GM23338 (cell line): ENCODE results near the gene RNF103. TPM values are rescaled to one million over a fixed set of nuclear protein-coding genes. Genes with fewer than 3 reads are reported as not detected.

Experiments
- ATAC-seq: fragments of 200-7000 bp; cut with Tn5 transposase; 3 replicates; pipeline ENCODE4 v1.9.1; 2020
- DNase-seq: peaks from one replicate; pipeline ENCODE4 v3.0.0-alpha.2; 2015; ENCODE audit warnings: low spot score
- H2AFZ ChIP-seq: fragments of 200-600 bp; sonication (generic); 2 replicates; pipeline ENCODE4 v1.8.0; 2016; ENCODE audit warnings: antibody characterized with exemption, mild to moderate bottlenecking, moderate library complexity
- H3F3A ChIP-seq: fragments of 200-600 bp; sonication (generic); replicated peaks from 2 replicates; pipeline ENCODE4 v1.8.0; 2017; ENCODE audit warnings: antibody characterized with exemption, mixed run types, low read depth
- H3K27ac ChIP-seq: fragments of 200-600 bp; sonication (generic); 2 replicates; pipeline ENCODE4 v1.6.1; 2016; ENCODE audit warnings: low read depth
- H3K27me3 ChIP-seq: fragments of 200-600 bp; sonication (generic); 2 replicates; pipeline ENCODE4 v1.8.0; 2016; ENCODE audit warnings: mild to moderate bottlenecking, mixed run types, moderate library complexity; ENCODE audit not compliant: insufficient read depth
- H3K36me3 ChIP-seq: fragments of 200-600 bp; sonication (generic); 2 replicates; pipeline ENCODE4 v1.8.0; 2016; ENCODE audit warnings: mild to moderate bottlenecking; ENCODE audit not compliant: insufficient read depth
- H3K4me1 ChIP-seq: fragments of 200-600 bp; sonication (generic); 2 replicates; pipeline ENCODE4 v1.8.0; 2016; ENCODE audit warnings: mild to moderate bottlenecking, moderate library complexity; ENCODE audit not compliant: insufficient read depth
- H3K4me2 ChIP-seq: fragments of 200-600 bp; sonication (generic); 2 replicates; pipeline ENCODE4 v1.7.1; 2017; ENCODE audit warnings: mixed run types
- H3K4me3 ChIP-seq: fragments of 200-600 bp; sonication (generic); 2 replicates; pipeline ENCODE4 v1.6.1; 2016; ENCODE audit warnings: mixed run types
- H3K79me2 ChIP-seq: fragments of 200-600 bp; sonication (generic); replicated peaks from 2 replicates; pipeline ENCODE4 v1.8.0; 2017; ENCODE audit warnings: mild to moderate bottlenecking; ENCODE audit not compliant: insufficient read depth
- H3K9me2 ChIP-seq: fragments of 200-600 bp; sonication (generic); 2 replicates; pipeline ENCODE4 v1.8.0; 2017; ENCODE audit not compliant: insufficient read depth
- H4K20me1 ChIP-seq: fragments of 200-600 bp; sonication (generic); replicated peaks from 2 replicates; pipeline ENCODE4 v1.8.0; 2017; ENCODE audit warnings: mild to moderate bottlenecking; ENCODE audit not compliant: insufficient read depth
- H3K27ac Mint-ChIP-seq: 2 replicates; pipeline ENCODE4 v1.8.0; 2020; ENCODE audit warnings: inconsistent platforms, mild to moderate bottlenecking, moderate library complexity, mixed read lengths
- H3K27me3 Mint-ChIP-seq: 3 replicates; pipeline ENCODE4 v1.8.0; 2022; ENCODE audit warnings: low read depth, mild to moderate bottlenecking, moderate library complexity, mixed read lengths, inconsistent platforms; ENCODE audit not compliant: insufficient read depth, poor library complexity
- H3K36me3 Mint-ChIP-seq: 3 replicates; pipeline ENCODE4 v1.8.0; 2021; ENCODE audit warnings: low read depth, mild to moderate bottlenecking, inconsistent platforms, moderate library complexity, mixed read lengths
- H3K4me1 Mint-ChIP-seq: 3 replicates; pipeline ENCODE4 v1.8.0; 2020; ENCODE audit warnings: mild to moderate bottlenecking, inconsistent platforms, mixed read lengths
- H3K4me3 Mint-ChIP-seq: 3 replicates; pipeline ENCODE4 v1.8.0; 2021; ENCODE audit warnings: moderate library complexity, mild to moderate bottlenecking, inconsistent platforms, mixed read lengths
- H3K9me3 Mint-ChIP-seq: 3 replicates; pipeline ENCODE4 v1.8.0; 2020; ENCODE audit warnings: moderate library complexity, mild to moderate bottlenecking, inconsistent platforms, mixed read lengths
- CREB1 ChIP-seq: fragments of 250-450 bp; sonication (Bioruptor Pico); IDR thresholded peaks from 2 replicates; pipeline ENCODE4 v1.5.0; 2020; ENCODE audit warnings: low read depth, mild to moderate bottlenecking, moderate library complexity
- CTCF ChIP-seq, 2 experiments: fragments of 200-600 bp in 1 of 2; sonication (generic) in 1 of 2; conservative IDR thresholded peaks; 2 replicates each; pipeline versions ENCODE4 v1.5.1 to v1.6.1; 2016 to 2017; ENCODE audit warnings: antibody characterized with exemption in 2 of 2, low read depth in 2 of 2, mild to moderate bottlenecking in 2 of 2, moderate library complexity in 1 of 2
- JUNB ChIP-seq: IDR thresholded peaks from one replicate; pipeline ENCODE4 v1.6.1; 2016; ENCODE audit warnings: antibody characterized with exemption; ENCODE audit not compliant: unreplicated experiment
- POLR2AphosphoS5 ChIP-seq: IDR thresholded peaks from 2 replicates; pipeline ENCODE4 v1.6.1; 2016; ENCODE audit warnings: antibody characterized with exemption, low read depth
- STAT1 ChIP-seq: IDR thresholded peaks from one replicate; pipeline ENCODE4 v1.6.1; 2016; ENCODE audit warnings: antibody characterized with exemption; ENCODE audit not compliant: unreplicated experiment
- ZNF331 ChIP-seq: fragments of 250-450 bp; sonication (Bioruptor Pico); IDR thresholded peaks from 2 replicates; pipeline ENCODE4 v1.5.0; 2020; ENCODE audit warnings: low read depth, mild to moderate bottlenecking, moderate library complexity
- ZNF462 ChIP-seq: fragments of 250-450 bp; sonication (Bioruptor Pico); IDR thresholded peaks from 2 replicates; pipeline ENCODE4 v1.5.0; 2020; ENCODE audit warnings: mild to moderate bottlenecking, moderate library complexity
- polyA plus RNA-seq: library from polyadenylated mRNA; unstranded; fragments of >200 nt; fragmentation: Nextera tagmentation; extraction: Ambion mirVana; gene quantifications from 2 replicates; pipeline ENCODE4 v1.2.1, GENCODE V29; 2016
- total RNA-seq: library from RNA; depleted of rRNA; stranded (reverse); fragments of >200 nt; shearing (Covaris generic); gene quantifications from 2 replicates; pipeline ENCODE4 v1.2.3, GENCODE V29; 2014
- TF ChIP-seq, protein P1 (sequence below): IDR thresholded peaks from one replicate; pipeline ENCODE4 v1.6.1; 2018; ENCODE audit warnings: antibody characterized with exemption; ENCODE audit not compliant: unreplicated experiment
- TF ChIP-seq, protein P2 (sequence below): IDR thresholded peaks from 2 replicates; pipeline ENCODE4 v1.6.1; 2016; ENCODE audit warnings: antibody characterized with exemption

The RNF103 gene
- total and polyA plus RNA-seq, 2 experiments from 2014 or later: 3.8 to 5.9 TPM

DNA sequence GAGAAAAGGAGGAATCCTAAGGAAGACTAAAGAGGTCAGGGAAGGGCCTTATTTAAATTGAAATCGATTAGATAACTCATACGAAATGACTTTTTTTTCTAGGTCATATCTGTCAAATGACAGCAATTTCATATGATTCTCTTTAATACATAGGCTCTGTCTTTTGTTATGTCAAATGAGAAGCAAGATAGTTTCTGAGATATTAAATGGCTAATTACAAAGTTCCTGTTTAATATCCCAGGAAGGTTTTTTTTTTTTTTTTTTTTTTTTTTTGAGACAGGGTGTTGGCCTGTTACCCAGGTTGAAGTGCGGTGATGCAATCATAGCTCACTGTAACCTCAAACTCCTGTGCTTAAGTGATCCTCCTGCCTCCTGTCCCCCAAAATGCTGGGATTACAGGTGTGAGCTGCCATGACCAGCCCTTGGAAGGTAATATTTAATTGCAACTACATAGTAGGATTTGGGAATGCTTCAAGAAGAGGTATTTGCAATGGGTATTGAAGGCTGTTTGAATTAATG, 48.4 kb upstream of the RNF103 start:
- H3K9me2 ChIP-seq: no peaks in the 10 kb centered on the region
- TF ChIP-seq CREB1 (CRISPR knock-in tag) (no peak), STAT1 (no peak), CTCF (conservative IDR thresholded peaks at IDR 0.05; ENCODE audit: low read depth in 2 of 2) (no peak), JUNB (no peak), ZNF331 (CRISPR knock-in tag) (no peak), ZNF462 (no peak), POLR2AphosphoS5 (no peak)
- TF ChIP-seq, protein P1, sequence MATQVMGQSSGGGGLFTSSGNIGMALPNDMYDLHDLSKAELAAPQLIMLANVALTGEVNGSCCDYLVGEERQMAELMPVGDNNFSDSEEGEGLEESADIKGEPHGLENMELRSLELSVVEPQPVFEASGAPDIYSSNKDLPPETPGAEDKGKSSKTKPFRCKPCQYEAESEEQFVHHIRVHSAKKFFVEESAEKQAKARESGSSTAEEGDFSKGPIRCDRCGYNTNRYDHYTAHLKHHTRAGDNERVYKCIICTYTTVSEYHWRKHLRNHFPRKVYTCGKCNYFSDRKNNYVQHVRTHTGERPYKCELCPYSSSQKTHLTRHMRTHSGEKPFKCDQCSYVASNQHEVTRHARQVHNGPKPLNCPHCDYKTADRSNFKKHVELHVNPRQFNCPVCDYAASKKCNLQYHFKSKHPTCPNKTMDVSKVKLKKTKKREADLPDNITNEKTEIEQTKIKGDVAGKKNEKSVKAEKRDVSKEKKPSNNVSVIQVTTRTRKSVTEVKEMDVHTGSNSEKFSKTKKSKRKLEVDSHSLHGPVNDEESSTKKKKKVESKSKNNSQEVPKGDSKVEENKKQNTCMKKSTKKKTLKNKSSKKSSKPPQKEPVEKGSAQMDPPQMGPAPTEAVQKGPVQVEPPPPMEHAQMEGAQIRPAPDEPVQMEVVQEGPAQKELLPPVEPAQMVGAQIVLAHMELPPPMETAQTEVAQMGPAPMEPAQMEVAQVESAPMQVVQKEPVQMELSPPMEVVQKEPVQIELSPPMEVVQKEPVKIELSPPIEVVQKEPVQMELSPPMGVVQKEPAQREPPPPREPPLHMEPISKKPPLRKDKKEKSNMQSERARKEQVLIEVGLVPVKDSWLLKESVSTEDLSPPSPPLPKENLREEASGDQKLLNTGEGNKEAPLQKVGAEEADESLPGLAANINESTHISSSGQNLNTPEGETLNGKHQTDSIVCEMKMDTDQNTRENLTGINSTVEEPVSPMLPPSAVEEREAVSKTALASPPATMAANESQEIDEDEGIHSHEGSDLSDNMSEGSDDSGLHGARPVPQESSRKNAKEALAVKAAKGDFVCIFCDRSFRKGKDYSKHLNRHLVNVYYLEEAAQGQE: no peak
- TF ChIP-seq, protein P2, sequence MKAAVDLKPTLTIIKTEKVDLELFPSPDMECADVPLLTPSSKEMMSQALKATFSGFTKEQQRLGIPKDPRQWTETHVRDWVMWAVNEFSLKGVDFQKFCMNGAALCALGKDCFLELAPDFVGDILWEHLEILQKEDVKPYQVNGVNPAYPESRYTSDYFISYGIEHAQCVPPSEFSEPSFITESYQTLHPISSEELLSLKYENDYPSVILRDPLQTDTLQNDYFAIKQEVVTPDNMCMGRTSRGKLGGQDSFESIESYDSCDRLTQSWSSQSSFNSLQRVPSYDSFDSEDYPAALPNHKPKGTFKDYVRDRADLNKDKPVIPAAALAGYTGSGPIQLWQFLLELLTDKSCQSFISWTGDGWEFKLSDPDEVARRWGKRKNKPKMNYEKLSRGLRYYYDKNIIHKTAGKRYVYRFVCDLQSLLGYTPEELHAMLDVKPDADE: no peak
- Mint-ChIP-seq H3K4me3 (no peak overlapping the region), H3K36me3 (no peaks in the 10 kb centered on the region), H3K27me3 (no peaks in the 10 kb centered on the region), H3K9me3 (peaks cover 23% of the 10 kb centered on the region; the same call in 2 of the 3 replicates), H3K4me1 (no peaks in the 10 kb centered on the region), H3K27ac (no peak overlapping the region)
- H3K4me1 ChIP-seq: no peaks in the 10 kb centered on the region
- H3K79me2 ChIP-seq: no peaks in the 10 kb centered on the region
- H3K27me3 ChIP-seq: no peaks in the 10 kb centered on the region
- H2AFZ ChIP-seq: no peak overlapping the region
- H3K36me3 ChIP-seq: no peaks in the 10 kb centered on the region
- no peak overlapping the region for H3K4me3 ChIP-seq
- H3K27ac ChIP-seq: no peak overlapping the region
- no peaks in the 10 kb centered on the region for H4K20me1 ChIP-seq
- ATAC-seq: no peak
- no peaks in the 10 kb centered on the region for H3F3A ChIP-seq
- H3K4me2 ChIP-seq: no peak overlapping the region
- no peak for DNase-seq
